Measurements from ENCODE around the gene FRY. TPM values are rescaled to one million over a fixed set of nuclear protein-coding genes. Genes with fewer than 3 reads are reported as not detected.

The FRY gene
- total and polyA plus RNA-seq, 2 donors (not counting 1 experiment from before 2014, with no cell fraction given) = 2.3 to 6.3 TPM

DNA sequence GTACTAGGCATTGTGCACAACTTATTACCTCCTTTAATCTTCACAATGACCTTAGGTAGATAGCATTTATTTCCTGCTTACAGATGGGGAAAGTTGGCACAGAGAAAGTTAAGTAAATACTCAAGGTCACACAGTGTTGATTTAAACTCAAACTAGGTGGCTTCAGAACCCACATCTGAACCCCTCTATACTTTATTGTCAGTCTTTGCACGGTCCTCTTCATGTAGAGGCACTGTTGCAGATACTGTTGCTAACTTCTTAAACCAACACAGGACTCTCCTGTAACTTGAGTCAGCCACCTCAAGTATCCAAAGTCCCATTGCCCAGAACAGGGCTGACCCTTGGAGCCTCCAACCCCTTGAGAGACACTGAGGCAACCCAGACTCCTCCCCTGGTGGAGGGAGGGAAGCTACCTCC, 48.8 kb downstream of the FRY start:
- H3K4me3 ChIP-seq (ENCODE audit: control extremely low read depth in 1 of 5, extremely low read depth in 1 of 5, insufficient read depth in 1 of 5, low read depth in 2 of 5, low read length in 4 of 5) = no peak overlapping the region
- Mint-ChIP-seq H3K27ac (no peak overlapping the region), H3K9me3 (ENCODE audit: insufficient read depth) (no peaks in the 10 kb centered on the region), H3K4me1 (no peaks in the 10 kb centered on the region), H3K4me3 (no peak overlapping the region), H3K27me3 (no peaks in the 10 kb centered on the region)
- H3K9me3 ChIP-seq (ENCODE audit: control extremely low read depth in 1 of 3, control insufficient read depth in 2 of 3, insufficient read depth in 1 of 3, low read length in 2 of 3) = no peaks in the 10 kb centered on the region
- H2AFZ ChIP-seq (ENCODE audit: insufficient read depth, low read depth, low read length, poor library complexity, severe bottlenecking) = no peak overlapping the region
- DNase-seq (no peak), ATAC-seq (ENCODE audit: low read depth) (no peak)
- no peak overlapping the region for H3K4me2 ChIP-seq (replicated peaks; ENCODE audit: low read depth, low read length, poor library complexity, severe bottlenecking)
- H4K20me1 ChIP-seq (ENCODE audit: control insufficient read depth, insufficient read depth, low read length, poor library complexity, severe bottlenecking) = no peaks in the 10 kb centered on the region
- no peak overlapping the region for H3K27ac ChIP-seq (ENCODE audit: low read length in 2 of 2)
- peaks cover 0 to 1% of the 10 kb centered on the region in 2 experiments for H3K36me3 ChIP-seq (replicated peaks in 1 of 2; ENCODE audit: control extremely low read depth in 1 of 2, control insufficient read depth in 1 of 2, extremely low read depth in 1 of 2, insufficient read depth in 2 of 2, low read length in 1 of 2)
- H3K9ac ChIP-seq (ENCODE audit: low read length) = no peak overlapping the region
- ChIA-PET POLR2A (no interaction called here), CTCF (no interaction called here)
- no CpG with 5 or more reads among the region's 1 CpG for whole genome bisulfite sequencing (ENCODE audit: insufficient coverage)
- H3K4me1 ChIP-seq (ENCODE audit: control insufficient read depth in 2 of 2, insufficient read depth in 2 of 2, low read length in 2 of 2) = no peaks in the 10 kb centered on the region
- no peaks in the 10 kb centered on the region for H3K79me2 ChIP-seq (ENCODE audit: control insufficient read depth, insufficient read depth, low read length)
- H3K27me3 ChIP-seq (replicated peaks in 1 of 4; ENCODE audit: control extremely low read depth in 1 of 4, control insufficient read depth in 3 of 4, insufficient read depth in 4 of 4, low read length in 3 of 4) = no peaks in the 10 kb centered on the region
- intact Hi-C loops (cut with micrococcal nuclease) = no loop called here
- no peak for TF ChIP-seq EZH2 (IDR thresholded peaks at IDR 0.05; ENCODE audit: borderline replicate concordance, insufficient read depth, low read depth, low read length, poor library complexity, severe bottlenecking)
- TF ChIP-seq, protein P1, sequence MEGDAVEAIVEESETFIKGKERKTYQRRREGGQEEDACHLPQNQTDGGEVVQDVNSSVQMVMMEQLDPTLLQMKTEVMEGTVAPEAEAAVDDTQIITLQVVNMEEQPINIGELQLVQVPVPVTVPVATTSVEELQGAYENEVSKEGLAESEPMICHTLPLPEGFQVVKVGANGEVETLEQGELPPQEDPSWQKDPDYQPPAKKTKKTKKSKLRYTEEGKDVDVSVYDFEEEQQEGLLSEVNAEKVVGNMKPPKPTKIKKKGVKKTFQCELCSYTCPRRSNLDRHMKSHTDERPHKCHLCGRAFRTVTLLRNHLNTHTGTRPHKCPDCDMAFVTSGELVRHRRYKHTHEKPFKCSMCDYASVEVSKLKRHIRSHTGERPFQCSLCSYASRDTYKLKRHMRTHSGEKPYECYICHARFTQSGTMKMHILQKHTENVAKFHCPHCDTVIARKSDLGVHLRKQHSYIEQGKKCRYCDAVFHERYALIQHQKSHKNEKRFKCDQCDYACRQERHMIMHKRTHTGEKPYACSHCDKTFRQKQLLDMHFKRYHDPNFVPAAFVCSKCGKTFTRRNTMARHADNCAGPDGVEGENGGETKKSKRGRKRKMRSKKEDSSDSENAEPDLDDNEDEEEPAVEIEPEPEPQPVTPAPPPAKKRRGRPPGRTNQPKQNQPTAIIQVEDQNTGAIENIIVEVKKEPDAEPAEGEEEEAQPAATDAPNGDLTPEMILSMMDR (IDR thresholded peaks at IDR 0.05) = no peak

GRCh38 chr13:32081591-32081990, 50.0 kb downstream of the FRY start:
- POLR2A ChIA-PET = no interaction called here
- Mint-ChIP-seq H3K9me3 (ENCODE audit: insufficient read depth) (no peaks in the 10 kb centered on the region), H3K4me3 (no peak overlapping the region), H3K27ac (no peak overlapping the region), H3K27me3 (no peaks in the 10 kb centered on the region), H3K4me1 (no peaks in the 10 kb centered on the region)
- H3K4me3 ChIP-seq (ENCODE audit: control extremely low read depth in 1 of 5, extremely low read depth in 1 of 5, insufficient read depth in 1 of 5, low read depth in 2 of 5, low read length in 4 of 5) = no peak overlapping the region
- DNase-seq = no peak
- no peak for ATAC-seq (ENCODE audit: low read depth)
- H3K27me3 ChIP-seq (replicated peaks in 1 of 4; ENCODE audit: control extremely low read depth in 1 of 4, control insufficient read depth in 3 of 4, insufficient read depth in 4 of 4, low read length in 3 of 4) = no peaks in the 10 kb centered on the region
- no peaks in the 10 kb centered on the region for H3K4me1 ChIP-seq (ENCODE audit: control insufficient read depth in 2 of 2, insufficient read depth in 2 of 2, low read length in 2 of 2)
- peaks cover 0 to 1% of the 10 kb centered on the region in 2 experiments for H3K36me3 ChIP-seq (replicated peaks in 1 of 2; ENCODE audit: control extremely low read depth in 1 of 2, control insufficient read depth in 1 of 2, extremely low read depth in 1 of 2, insufficient read depth in 2 of 2, low read length in 1 of 2)
- no peaks in the 10 kb centered on the region for H3K79me2 ChIP-seq (ENCODE audit: control insufficient read depth, insufficient read depth, low read length)
- no peaks in the 10 kb centered on the region for H3K9me3 ChIP-seq (ENCODE audit: control extremely low read depth in 1 of 3, control insufficient read depth in 2 of 3, insufficient read depth in 1 of 3, low read length in 2 of 3)
- H3K4me2 ChIP-seq (replicated peaks; ENCODE audit: low read depth, low read length, poor library complexity, severe bottlenecking) = no peak overlapping the region
- CTCF ChIA-PET = no interaction called here
- no peak overlapping the region for H2AFZ ChIP-seq (ENCODE audit: insufficient read depth, low read depth, low read length, poor library complexity, severe bottlenecking)
- no peaks in the 10 kb centered on the region for H4K20me1 ChIP-seq (ENCODE audit: control insufficient read depth, insufficient read depth, low read length, poor library complexity, severe bottlenecking)
- H3K9ac ChIP-seq (ENCODE audit: low read length) = no peak overlapping the region
- H3K27ac ChIP-seq (ENCODE audit: low read length in 2 of 2) = no peak overlapping the region
- no peak for TF ChIP-seq EZH2 (IDR thresholded peaks at IDR 0.05; ENCODE audit: borderline replicate concordance, insufficient read depth, low read depth, low read length, poor library complexity, severe bottlenecking)
- TF ChIP-seq, protein P1 (IDR thresholded peaks at IDR 0.05) = no peak
- 100% methylated on average over 1 of the region's 2 CpGs for WGBS (ENCODE audit: insufficient coverage)
- intact Hi-C loops (cut with micrococcal nuclease) = no loop called here

Measured in B cell (primary cell).